AG09319 (cell line): Measurements from ENCODE around the gene GLTPD2.

Source experiments
- DNase-seq: peaks from one replicate; pipeline ENCODE4 v3.0.0-alpha.2; 2010; ENCODE audit warnings: low read depth; ENCODE audit errors: extremely low read depth
- TF ChIP-seq, protein P1 (sequence below): IDR thresholded peaks from 2 replicates; pipeline ENCODE4 v1.5.1; 2011; ENCODE audit warnings: low read depth, mild to moderate bottlenecking, inconsistent platforms, low read length, moderate library complexity

The GLTPD2 gene

GRCh38 chr17:4788807-4789700 lies at the start of gene GLTPD2:
Gene GLTPD2 (plus strand): TSS chr17:4788964. CDS start chr17:4789012, 48 bp downstream.
- DNase-seq = no peak
- TF ChIP-seq, protein P1, sequence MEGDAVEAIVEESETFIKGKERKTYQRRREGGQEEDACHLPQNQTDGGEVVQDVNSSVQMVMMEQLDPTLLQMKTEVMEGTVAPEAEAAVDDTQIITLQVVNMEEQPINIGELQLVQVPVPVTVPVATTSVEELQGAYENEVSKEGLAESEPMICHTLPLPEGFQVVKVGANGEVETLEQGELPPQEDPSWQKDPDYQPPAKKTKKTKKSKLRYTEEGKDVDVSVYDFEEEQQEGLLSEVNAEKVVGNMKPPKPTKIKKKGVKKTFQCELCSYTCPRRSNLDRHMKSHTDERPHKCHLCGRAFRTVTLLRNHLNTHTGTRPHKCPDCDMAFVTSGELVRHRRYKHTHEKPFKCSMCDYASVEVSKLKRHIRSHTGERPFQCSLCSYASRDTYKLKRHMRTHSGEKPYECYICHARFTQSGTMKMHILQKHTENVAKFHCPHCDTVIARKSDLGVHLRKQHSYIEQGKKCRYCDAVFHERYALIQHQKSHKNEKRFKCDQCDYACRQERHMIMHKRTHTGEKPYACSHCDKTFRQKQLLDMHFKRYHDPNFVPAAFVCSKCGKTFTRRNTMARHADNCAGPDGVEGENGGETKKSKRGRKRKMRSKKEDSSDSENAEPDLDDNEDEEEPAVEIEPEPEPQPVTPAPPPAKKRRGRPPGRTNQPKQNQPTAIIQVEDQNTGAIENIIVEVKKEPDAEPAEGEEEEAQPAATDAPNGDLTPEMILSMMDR = no peak

GRCh38 chr17:4739122-4740024 lies 49.4 kb upstream of the GLTPD2 start, which contains the start of the genes CXCL16 and ZMYND15:
Gene CXCL16 (minus strand): TSS chr17:4739928. CDS start chr17:4739339, 589 bp downstream.
Gene ZMYND15 (plus strand): TSS chr17:4739833. CDS start chr17:4740549, 716 bp downstream.
- DNase-seq = no peak
- TF ChIP-seq, protein P1 = no peak

GRCh38 chr17:4740025-4740351 lies 48.8 kb upstream of the GLTPD2 start:
- TF ChIP-seq, protein P1 = no peak
- DNase-seq = no peak

DNA sequence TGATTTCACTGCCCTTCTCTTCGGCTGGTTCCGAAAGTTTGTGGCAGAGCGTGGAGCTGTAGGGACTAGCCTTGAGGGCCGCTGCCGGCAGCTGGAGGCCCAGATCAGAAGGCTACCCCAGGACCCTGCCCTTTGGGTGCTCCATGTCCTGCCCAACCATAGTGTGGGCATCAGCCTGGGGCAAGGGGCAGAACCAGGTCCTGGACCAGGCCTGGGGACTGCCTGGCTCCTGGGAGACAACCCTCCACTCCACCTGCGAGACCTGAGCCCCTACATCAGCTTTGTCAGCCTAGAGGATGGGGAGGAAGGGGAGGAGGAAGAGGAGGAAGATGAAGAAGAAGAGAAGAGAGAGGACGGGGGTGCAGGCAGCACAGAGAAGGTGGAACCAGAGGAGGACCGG lies 48.2 kb upstream of the GLTPD2 start:
- DNase-seq = no peak
- TF ChIP-seq, protein P1 = no peak

- no peak for DNase-seq
- TF ChIP-seq, protein P1 = no peak
These were observed 47.2 kb upstream of the GLTPD2 start for GRCh38 chr17:4741544-4741943.

DNA sequence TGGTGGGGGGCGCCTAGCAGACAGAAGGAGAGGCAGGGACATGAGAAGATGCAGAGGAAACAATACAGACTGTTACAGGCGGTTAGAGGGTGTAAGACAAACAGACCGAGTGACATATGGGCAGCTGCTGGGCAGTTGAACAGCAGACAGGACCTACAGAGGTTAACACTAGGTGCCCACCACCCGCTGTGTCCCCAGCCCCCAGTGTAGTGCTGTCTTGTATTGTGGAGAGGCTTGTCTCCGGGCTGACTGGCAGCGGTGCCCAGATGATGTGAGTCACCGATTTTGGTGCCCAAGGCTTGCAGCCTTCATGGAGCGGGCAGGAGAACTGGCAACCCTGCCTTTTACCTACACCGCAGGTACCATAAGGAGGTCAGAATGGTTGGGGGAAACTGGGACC lies 46.6 kb upstream of the GLTPD2 start:
- TF ChIP-seq, protein P1 = no peak
- DNase-seq = no peak
